H9 (cell line): ENCODE measurements around the gene P2RY12. TPM values are rescaled to one million over a fixed set of nuclear protein-coding genes. Genes with fewer than 3 reads are reported as not detected.

Experiments
- DNase-seq: peaks from one replicate; pipeline ENCODE4 v3.0.0-alpha.2; 2017
- H2AFZ ChIP-seq: one replicate; pipeline ENCODE4 v1.6.1; 2013; ENCODE audit warnings: mild to moderate bottlenecking, low read length, control low read depth, moderate library complexity
- H2AK5ac ChIP-seq: 2 replicates; pipeline ENCODE4 v1.6.1; 2013; ENCODE audit warnings: low read length, control low read depth, mixed read lengths; ENCODE audit not compliant: insufficient read length
- H2BK120ac ChIP-seq: one replicate; pipeline ENCODE4 v1.6.1; 2013; ENCODE audit warnings: low read depth, mild to moderate bottlenecking, low read length, control low read depth, inconsistent platforms; ENCODE audit not compliant: poor library complexity, severe bottlenecking
- H2BK12ac ChIP-seq: 2 replicates; pipeline ENCODE4 v1.6.1; 2013; ENCODE audit warnings: low read length, control low read depth, mixed read lengths, low read depth; ENCODE audit not compliant: insufficient read length
- H2BK15ac ChIP-seq: 2 replicates; pipeline ENCODE4 v1.6.1; 2013; ENCODE audit warnings: low read depth, low read length, control low read depth
- H2BK20ac ChIP-seq: one replicate; pipeline ENCODE4 v1.6.1; 2013; ENCODE audit warnings: low read depth, mild to moderate bottlenecking, low read length, control low read depth, inconsistent platforms; ENCODE audit not compliant: poor library complexity, severe bottlenecking
- H2BK5ac ChIP-seq: 2 replicates; pipeline ENCODE4 v1.6.1; 2013; ENCODE audit warnings: low read length, control low read depth, mixed read lengths; ENCODE audit not compliant: insufficient read length
- H3K14ac ChIP-seq: 2 replicates; pipeline ENCODE4 v1.6.1; 2013; ENCODE audit warnings: low read length, control low read depth; ENCODE audit not compliant: insufficient read depth
- H3K18ac ChIP-seq: 2 replicates; pipeline ENCODE4 v1.6.1; 2013; ENCODE audit warnings: low read depth, mild to moderate bottlenecking, mixed read lengths, low read length, control low read depth; ENCODE audit not compliant: insufficient read length
- H3K23ac ChIP-seq: 2 replicates; pipeline ENCODE4 v1.6.1; 2013; ENCODE audit warnings: low read length, control low read depth, mixed read lengths, low read depth; ENCODE audit not compliant: insufficient read length
- H3K23me2 ChIP-seq: 2 replicates; pipeline ENCODE4 v1.6.1; 2013; ENCODE audit warnings: low read depth, mild to moderate bottlenecking, mixed read lengths, low read length, control low read depth; ENCODE audit not compliant: insufficient read length, poor library complexity, severe bottlenecking
- H3K27ac ChIP-seq: 2 replicates; pipeline ENCODE4 v1.5.1; 2013; ENCODE audit warnings: low read length, control low read depth, mixed read lengths, low read depth; ENCODE audit not compliant: insufficient read length
- H3K27me3 ChIP-seq: 2 replicates; pipeline ENCODE4 v1.6.1; 2013; ENCODE audit warnings: low read length, control low read depth, inconsistent platforms; ENCODE audit not compliant: insufficient read depth
- H3K4ac ChIP-seq: 2 replicates; pipeline ENCODE4 v1.6.1; 2013; ENCODE audit warnings: low read depth, mild to moderate bottlenecking, control low read depth, inconsistent platforms, low read length, moderate library complexity
- H3K4me1 ChIP-seq: 2 replicates; pipeline ENCODE4 v1.6.1; 2013; ENCODE audit warnings: low read length, control low read depth, inconsistent platforms; ENCODE audit not compliant: insufficient read depth
- H3K4me2 ChIP-seq: 2 replicates; pipeline ENCODE4 v1.6.1; 2013; ENCODE audit warnings: low read length, control low read depth, mixed read lengths; ENCODE audit not compliant: insufficient read length, insufficient read depth
- H3K56ac ChIP-seq: 2 replicates; pipeline ENCODE4 v1.6.1; 2013; ENCODE audit warnings: low read depth, mild to moderate bottlenecking, mixed read lengths, low read length, control low read depth; ENCODE audit not compliant: insufficient read length
- H3K79me1 ChIP-seq: 2 replicates; pipeline ENCODE4 v1.6.1; 2013; ENCODE audit warnings: low read depth, mild to moderate bottlenecking, moderate library complexity, low read length, control low read depth, inconsistent platforms; ENCODE audit not compliant: insufficient read depth, poor library complexity, severe bottlenecking
- H3K79me2 ChIP-seq: 2 replicates; pipeline ENCODE4 v1.6.1; 2013; ENCODE audit warnings: low read length, control low read depth, inconsistent platforms; ENCODE audit not compliant: insufficient read depth
- H3K9ac ChIP-seq: 2 replicates; pipeline ENCODE4 v1.6.1; 2013; ENCODE audit warnings: low read length, control low read depth, mixed read lengths; ENCODE audit not compliant: insufficient read length; ENCODE audit errors: extremely low read depth
- H3K9me3 ChIP-seq: one replicate; pipeline ENCODE4 v1.6.1; 2013; ENCODE audit warnings: low read depth, low read length, inconsistent platforms; ENCODE audit not compliant: control insufficient read depth
- H3T11ph ChIP-seq: one replicate; pipeline ENCODE4 v1.6.1; 2013; ENCODE audit warnings: mild to moderate bottlenecking, low read length, control low read depth, inconsistent platforms
- H4K20me1 ChIP-seq: one replicate; pipeline ENCODE4 v1.6.1; 2013; ENCODE audit not compliant: control insufficient read depth, insufficient read length, insufficient read depth
- H4K5ac ChIP-seq: 2 replicates; pipeline ENCODE4 v1.6.1; 2013; ENCODE audit warnings: low read depth, mild to moderate bottlenecking, mixed read lengths, low read length, control low read depth; ENCODE audit not compliant: insufficient read length
- H4K8ac ChIP-seq: replicated peaks from 2 replicates; pipeline ENCODE4 v1.6.1; 2013; ENCODE audit warnings: low read length, control low read depth, mixed read lengths, low read depth; ENCODE audit not compliant: insufficient read length
- H4K91ac ChIP-seq: 2 replicates; pipeline ENCODE4 v1.6.1; 2013; ENCODE audit warnings: low read depth, mild to moderate bottlenecking, moderate library complexity, mixed read lengths, low read length, control low read depth; ENCODE audit not compliant: insufficient read length
- H3K27ac Mint-ChIP-seq, 3 experiments: 2 replicates in 2 of 3; 3 replicates in 1 of 3; pipeline ENCODE4 v1.8.0; 2020 to 2021; ENCODE audit warnings: mixed read lengths in 3 of 3, mild to moderate bottlenecking in 1 of 3, moderate library complexity in 1 of 3
- H3K27me3 Mint-ChIP-seq: 2 replicates; pipeline ENCODE4 v1.8.0; 2021; ENCODE audit warnings: low read depth, mild to moderate bottlenecking, moderate library complexity, mixed read lengths
- H3K36me3 Mint-ChIP-seq, 3 experiments: 2 replicates in 2 of 3; 3 replicates in 1 of 3; pipeline ENCODE4 v1.8.0; 2020 to 2021; ENCODE audit warnings: low read depth in 3 of 3, mixed read lengths in 3 of 3; ENCODE audit not compliant: insufficient read depth in 1 of 3
- H3K4me1 Mint-ChIP-seq, 2 experiments: 2 replicates each; pipeline ENCODE4 v1.8.0; 2020; ENCODE audit warnings: mixed read lengths in 2 of 2
- H3K4me3 Mint-ChIP-seq, 2 experiments: 2 replicates in 1 of 2; 3 replicates in 1 of 2; pipeline ENCODE4 v1.8.0; 2020 to 2021; ENCODE audit warnings: mild to moderate bottlenecking in 2 of 2, mixed read lengths in 2 of 2, moderate library complexity in 1 of 2
- H3K9me3 Mint-ChIP-seq, 2 experiments: 2 replicates in 1 of 2; 3 replicates in 1 of 2; pipeline ENCODE4 v1.8.0; 2020; ENCODE audit warnings: mild to moderate bottlenecking in 2 of 2, mixed read lengths in 2 of 2, moderate library complexity in 1 of 2
- WGBS: extraction: QIAGEN DNeasy Blood & Tissue Kit; methylation state at CpG from one replicate; pipeline ENCODE4 v1.1.7; 2013; ENCODE audit warnings: missing lambda C conversion rate, low lambda C conversion rate, mixed read lengths; ENCODE audit not compliant: insufficient read length; ENCODE audit errors: extremely low coverage; 5-methylcytosine and 5-hydroxymethylcytosine counted together
- total RNA-seq: library from RNA; stranded (reverse); gene quantifications from 2 replicates; pipeline ENCODE4 v1.2.1, GENCODE V29; 2021
- TF ChIP-seq, protein P1 (sequence below): fragments of 200-600 bp; sonication (generic); conservative IDR thresholded peaks from 3 replicates; pipeline ENCODE4 v1.8.0; 2021; ENCODE audit warnings: antibody characterized with exemption, mild to moderate bottlenecking

The P2RY12 gene
- total RNA-seq, 1 experiment from 2014 or later, result not detected

DNA sequence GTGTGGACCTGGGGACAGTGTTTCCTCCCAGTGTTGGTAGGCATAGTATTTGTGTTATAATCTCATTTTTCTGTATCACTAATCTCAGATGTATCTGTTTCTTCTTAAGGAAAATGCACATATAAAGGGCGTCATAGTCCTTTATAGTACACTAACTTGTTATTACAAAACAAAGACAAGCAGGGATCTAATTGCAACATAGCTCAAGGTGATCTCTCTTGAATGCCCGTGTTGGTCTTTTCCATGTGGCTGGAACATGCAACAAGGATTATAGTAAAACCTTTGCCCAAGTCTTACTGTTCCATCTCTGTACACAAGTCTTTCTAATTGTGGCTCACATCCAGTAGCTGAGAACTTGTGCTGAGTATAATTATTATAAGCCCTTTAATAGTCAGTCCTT, 64.4 kb downstream of the P2RY12 start:
- H3K9me3 ChIP-seq, result no peaks in the 10 kb centered on the region
- Mint-ChIP-seq H3K4me1 (peaks cover 24 to 32% of the 10 kb centered on the region in 2 experiments), H3K9me3 (no peaks in the 10 kb centered on the region), H3K36me3 (no peaks in the 10 kb centered on the region; a peak in 1 of 7 replicates), H3K4me3 (no peak overlapping the region), H3K27ac (no peak overlapping the region), H3K27me3 (no peaks in the 10 kb centered on the region)
- no peak overlapping the region for H2BK20ac ChIP-seq
- H3K27ac ChIP-seq, result no peak overlapping the region
- TF ChIP-seq, protein P1, sequence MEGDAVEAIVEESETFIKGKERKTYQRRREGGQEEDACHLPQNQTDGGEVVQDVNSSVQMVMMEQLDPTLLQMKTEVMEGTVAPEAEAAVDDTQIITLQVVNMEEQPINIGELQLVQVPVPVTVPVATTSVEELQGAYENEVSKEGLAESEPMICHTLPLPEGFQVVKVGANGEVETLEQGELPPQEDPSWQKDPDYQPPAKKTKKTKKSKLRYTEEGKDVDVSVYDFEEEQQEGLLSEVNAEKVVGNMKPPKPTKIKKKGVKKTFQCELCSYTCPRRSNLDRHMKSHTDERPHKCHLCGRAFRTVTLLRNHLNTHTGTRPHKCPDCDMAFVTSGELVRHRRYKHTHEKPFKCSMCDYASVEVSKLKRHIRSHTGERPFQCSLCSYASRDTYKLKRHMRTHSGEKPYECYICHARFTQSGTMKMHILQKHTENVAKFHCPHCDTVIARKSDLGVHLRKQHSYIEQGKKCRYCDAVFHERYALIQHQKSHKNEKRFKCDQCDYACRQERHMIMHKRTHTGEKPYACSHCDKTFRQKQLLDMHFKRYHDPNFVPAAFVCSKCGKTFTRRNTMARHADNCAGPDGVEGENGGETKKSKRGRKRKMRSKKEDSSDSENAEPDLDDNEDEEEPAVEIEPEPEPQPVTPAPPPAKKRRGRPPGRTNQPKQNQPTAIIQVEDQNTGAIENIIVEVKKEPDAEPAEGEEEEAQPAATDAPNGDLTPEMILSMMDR, result no peak
- no peak overlapping the region for H3K23ac ChIP-seq
- no peak overlapping the region for H2BK120ac ChIP-seq
- no peak overlapping the region for H4K91ac ChIP-seq
- H3K9ac ChIP-seq, result no peak overlapping the region
- H3K4ac ChIP-seq, result no peak overlapping the region
- H2BK5ac ChIP-seq, result no peak overlapping the region
- no peak overlapping the region for H2AFZ ChIP-seq
- no peaks in the 10 kb centered on the region for H3K79me1 ChIP-seq
- no peaks in the 10 kb centered on the region for H3K27me3 ChIP-seq
- H3K18ac ChIP-seq, result no peak overlapping the region
- no peak overlapping the region for H3K56ac ChIP-seq
- no peak overlapping the region for H2BK12ac ChIP-seq
- H3K4me2 ChIP-seq, result no peak overlapping the region
- H3K23me2 ChIP-seq, result no peaks in the 10 kb centered on the region
- H2AK5ac ChIP-seq, result no peak overlapping the region
- H4K5ac ChIP-seq, result no peak overlapping the region
- no CpG with 5 or more reads among the region's 2 CpGs for WGBS
- H4K8ac ChIP-seq, result no peak overlapping the region
- no peaks in the 10 kb centered on the region for H3K79me2 ChIP-seq
- H3K4me1 ChIP-seq, result no peaks in the 10 kb centered on the region; the same call in 1 of the 2 replicates
- no peak overlapping the region for H2BK15ac ChIP-seq
- DNase-seq, result no peak
- no peaks in the 10 kb centered on the region for H4K20me1 ChIP-seq
- H3K14ac ChIP-seq, result no peak overlapping the region
- no peak overlapping the region for H3T11ph ChIP-seq
